ENCODE measurements around the gene BRMS1L. TPM values are rescaled to one million over a fixed set of nuclear protein-coding genes. Genes with fewer than 3 reads are reported as not detected.
"Not testable (repeated sequence)": the region's sequence is repeated elsewhere in the genome, so short reads cannot be mapped to it uniquely, and the experiment has no call there.

BRMS1L gene
- total RNA-seq, 2 experiments from 2014 or later = 4.3 to 5.5 TPM

- DNase-seq (no peak), ATAC-seq (no peak)
- intact Hi-C loops (cut with micrococcal nuclease) = no loop called here
- ChIA-PET CTCF (no interaction called here), POLR2A (no interaction called here)
- Mint-ChIP-seq H3K27me3 (no peaks in the 10 kb centered on the region), H3K9me3 (no peaks in the 10 kb centered on the region), H3K4me3 (peak overlapping the region; percentile 80), H3K27ac (no peak overlapping the region), H3K36me3 (ENCODE audit: low read depth) (peaks cover 6% of the 10 kb centered on the region), H3K4me1 (ENCODE audit: low read depth) (peaks cover 21% of the 10 kb centered on the region)
- TF ChIP-seq CTCF (IDR thresholded peaks at IDR 0.05) = no peak
Measured at GRCh38 chr14:35827678-35828472, 1.7 kb downstream of the BRMS1L start.

GRCh38 chr14:35829449-35829848, 3.3 kb downstream of the BRMS1L start:
- intact Hi-C loops (cut with micrococcal nuclease) = no loop called here
- Mint-ChIP-seq H3K27ac (no peak overlapping the region), H3K36me3 (ENCODE audit: low read depth) (peaks cover 6% of the 10 kb centered on the region), H3K4me1 (ENCODE audit: low read depth) (peaks cover 21% of the 10 kb centered on the region), H3K4me3 (no peak overlapping the region), H3K27me3 (no peaks in the 10 kb centered on the region), H3K9me3 (no peaks in the 10 kb centered on the region)
- no peak for DNase-seq
- ATAC-seq = no peak
- ChIA-PET CTCF (interaction anchor here (1.2 kb wide), 1 partner anchor 15 kb away, joined by 4 read pairs; no protein-coding TSS in a partner anchor), POLR2A (no interaction called here)
- TF ChIP-seq CTCF (IDR thresholded peaks at IDR 0.05) = no peak

- no peaks in the 10 kb centered on the region for H3K27me3 Mint-ChIP-seq
- ATAC-seq = no peak
- intact Hi-C loops (cut with micrococcal nuclease) = no loop called here
- peaks cover 11% of the 10 kb centered on the region for H3K9me3 Mint-ChIP-seq
- H3K4me1 Mint-ChIP-seq (ENCODE audit: low read depth) = no peaks in the 10 kb centered on the region
- H3K4me3 Mint-ChIP-seq = no peak overlapping the region
- H3K36me3 Mint-ChIP-seq (ENCODE audit: low read depth) = peaks cover 42% of the 10 kb centered on the region
- no peak for TF ChIP-seq CTCF (IDR thresholded peaks at IDR 0.05)
- no peak overlapping the region for H3K27ac Mint-ChIP-seq
- ChIA-PET CTCF (interaction anchor here (0.6 to 2.0 kb wide), 3 partner anchors 21 to 718 kb away, joined by 3 to 5 read pairs (median 3); no protein-coding TSS in a partner anchor), POLR2A (interaction anchor here (1.9 kb wide), 1 partner anchor 9 kb away, joined by 6 read pairs; the partner anchor contains the start of gene BRMS1L)
- DNase-seq = no peak
Measured at GRCh38 chr14:35835208-35835982, 9.3 kb downstream of the BRMS1L start.

- H3K27ac Mint-ChIP-seq; H3K27me3 Mint-ChIP-seq; H3K4me1 Mint-ChIP-seq (ENCODE audit: low read depth); CTCF ChIA-PET; DNase-seq; POLR2A ChIA-PET; ATAC-seq; intact Hi-C loops (cut with micrococcal nuclease); H3K4me3 Mint-ChIP-seq: not testable (repeated sequence)
- peaks cover 33% of the 10 kb centered on the region for H3K9me3 Mint-ChIP-seq
- peaks cover 87% of the 10 kb centered on the region for H3K36me3 Mint-ChIP-seq (ENCODE audit: low read depth)
Measured at GRCh38 chr14:35841704-35842103, 15.6 kb downstream of the BRMS1L start.

- DNase-seq; H3K4me1 Mint-ChIP-seq (ENCODE audit: low read depth); intact Hi-C loops (cut with micrococcal nuclease); H3K27me3 Mint-ChIP-seq; H3K4me3 Mint-ChIP-seq; POLR2A ChIA-PET; ATAC-seq; H3K27ac Mint-ChIP-seq; CTCF ChIA-PET: not testable (repeated sequence)
- peaks cover 33% of the 10 kb centered on the region for H3K9me3 Mint-ChIP-seq
- H3K36me3 Mint-ChIP-seq (ENCODE audit: low read depth) = peaks cover 82% of the 10 kb centered on the region
Measured at GRCh38 chr14:35842245-35842644, 16.1 kb downstream of the BRMS1L start.

GRCh38 chr14:35844494-35844893, 18.4 kb downstream of the BRMS1L start:
- ChIA-PET CTCF (no interaction called here), POLR2A (no interaction called here)
- peaks cover 30% of the 10 kb centered on the region for H3K9me3 Mint-ChIP-seq
- H3K4me3 Mint-ChIP-seq = no peak overlapping the region
- H3K27me3 Mint-ChIP-seq = no peaks in the 10 kb centered on the region
- no peak for DNase-seq
- no peak for ATAC-seq
- intact Hi-C loops (cut with micrococcal nuclease) = no loop called here
- peaks cover 3% of the 10 kb centered on the region for H3K4me1 Mint-ChIP-seq (ENCODE audit: low read depth)
- no peak overlapping the region for H3K27ac Mint-ChIP-seq
- TF ChIP-seq CTCF (IDR thresholded peaks at IDR 0.05) = no peak
- H3K36me3 Mint-ChIP-seq (ENCODE audit: low read depth) = peaks cover 69% of the 10 kb centered on the region

Measured in activated CD8-positive, alpha-beta T cell treated with anti-CD3 and anti-CD28 coated beads for 36 hours (primary cell).